IPS-18a (cell line): ENCODE measurements around the gene CPSF4.
A peak's percentile ranks its signal among the peaks of the same experiment; 100 is the strongest.
"Not testable (repeated sequence)": the region's sequence is repeated elsewhere in the genome, so short reads cannot be mapped to it uniquely, and the experiment has no call there.

Source experiments
- H3K27ac ChIP-seq: one replicate; pipeline ENCODE4 v1.5.1; 2013; ENCODE audit warnings: low read length
- H3K27me3 ChIP-seq: one replicate; pipeline ENCODE4 v1.6.1; 2013; ENCODE audit warnings: mild to moderate bottlenecking, low read length; ENCODE audit not compliant: control insufficient read depth, insufficient read depth
- H3K36me3 ChIP-seq: one replicate; pipeline ENCODE4 v1.6.1; 2013; ENCODE audit warnings: low read depth, low read length; ENCODE audit not compliant: control insufficient read depth
- H3K4me1 ChIP-seq: one replicate; pipeline ENCODE4 v1.6.1; 2013; ENCODE audit warnings: low read depth, low read length; ENCODE audit not compliant: control insufficient read depth
- H3K4me3 ChIP-seq: one replicate; pipeline ENCODE4 v1.5.1; 2013; ENCODE audit warnings: low read length
- H3K9ac ChIP-seq: one replicate; pipeline ENCODE4 v1.6.1; 2013; ENCODE audit warnings: mild to moderate bottlenecking, low read length, moderate library complexity
- H3K9me3 ChIP-seq: one replicate; pipeline ENCODE4 v1.6.1; 2013; ENCODE audit warnings: low read depth, low read length; ENCODE audit not compliant: control insufficient read depth

The CPSF4 gene

DNA sequence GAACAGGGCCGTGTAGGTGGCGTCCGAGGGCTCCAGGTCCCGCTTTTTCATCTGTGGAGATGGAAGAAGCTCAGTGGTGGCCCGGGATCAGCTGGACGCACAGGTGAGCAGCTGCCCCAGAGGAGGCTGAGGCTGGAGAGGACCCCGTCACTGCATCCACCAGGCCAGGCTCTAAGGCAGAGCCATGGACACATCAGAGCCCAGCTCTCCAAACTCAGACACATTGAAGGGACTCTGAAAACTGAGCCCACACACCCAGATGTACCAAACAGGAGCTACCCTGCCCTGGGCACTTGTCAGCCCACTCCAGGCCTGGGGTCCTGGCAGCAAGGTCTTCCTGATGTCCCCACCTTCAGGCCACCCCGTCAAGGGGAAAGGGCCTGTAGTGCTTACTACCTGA lies 9.0 kb upstream of the CPSF4 start:
- H3K36me3 ChIP-seq, result peaks cover 57% of the 10 kb centered on the region
- no peak overlapping the region for H3K27ac ChIP-seq
- H3K9me3 ChIP-seq, result no peaks in the 10 kb centered on the region
- no peak overlapping the region for H3K9ac ChIP-seq
- no peak overlapping the region for H3K4me3 ChIP-seq
- no peaks in the 10 kb centered on the region for H3K27me3 ChIP-seq
- H3K4me1 ChIP-seq, result no peaks in the 10 kb centered on the region

DNA sequence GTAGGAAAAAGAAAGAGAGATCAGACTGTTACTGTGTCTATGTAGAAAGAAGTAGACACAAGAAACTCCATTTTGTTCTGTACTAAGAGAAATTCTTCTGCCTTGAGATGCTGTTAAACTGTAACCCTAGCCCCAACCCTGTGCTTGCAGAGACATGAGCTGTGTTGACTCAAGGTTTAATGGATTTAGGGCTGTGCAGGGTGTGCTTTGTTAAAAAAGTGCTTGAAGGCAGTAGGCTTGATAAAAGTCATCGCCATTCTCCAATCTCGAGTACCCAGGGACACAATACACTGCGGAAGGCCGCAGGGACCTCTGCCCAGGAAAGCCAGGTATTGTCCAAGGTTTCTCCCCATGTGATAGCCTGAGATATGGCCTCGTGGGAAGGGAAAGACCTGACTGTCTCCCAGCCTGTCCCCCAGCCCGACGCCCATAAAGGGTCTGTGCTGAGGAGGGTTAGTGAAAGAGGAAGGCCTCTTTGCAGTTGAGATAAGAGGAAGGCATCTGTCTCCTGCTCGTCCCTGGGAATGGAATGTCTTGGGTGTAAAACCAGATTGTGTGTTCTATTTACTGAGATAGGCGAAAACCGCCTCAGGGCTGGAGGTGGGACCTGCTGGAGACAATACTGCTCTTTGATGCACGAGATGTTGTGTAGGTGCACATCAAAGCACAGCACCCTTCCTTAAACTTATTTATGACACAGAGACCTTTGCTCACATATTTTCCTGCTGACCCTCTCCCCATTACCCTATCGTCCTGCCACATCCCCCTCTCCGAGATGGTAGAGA lies 6.8 kb upstream of the CPSF4 start:
- not testable (repeated sequence) for H3K4me3 ChIP-seq, H3K27me3 ChIP-seq, H3K27ac ChIP-seq, H3K4me1 ChIP-seq, H3K9me3 ChIP-seq, H3K9ac ChIP-seq
- peaks cover 56% of the 10 kb centered on the region for H3K36me3 ChIP-seq

DNA sequence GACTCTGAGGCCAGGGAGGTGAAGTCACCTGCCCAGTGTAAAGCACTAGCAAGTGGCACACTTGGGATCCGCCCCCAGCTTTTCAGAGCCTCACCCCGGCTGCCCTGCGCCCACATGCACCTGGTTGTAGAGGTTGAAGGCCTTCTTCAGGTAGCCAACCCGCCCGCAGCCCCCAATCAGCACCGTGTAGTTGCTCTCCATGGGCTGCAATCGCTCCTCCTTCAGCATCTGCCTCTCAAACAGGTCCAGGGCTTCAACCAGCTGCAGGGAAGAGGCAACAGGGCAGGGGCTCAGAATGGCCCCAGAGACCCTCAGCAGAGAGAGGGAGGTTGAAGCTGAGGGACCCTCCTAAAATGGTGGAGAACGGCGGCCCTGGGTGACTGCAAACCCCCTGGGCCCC lies 5.6 kb upstream of the CPSF4 start:
- Histone ChIP-seq H3K27me3 (no peaks in the 10 kb centered on the region), H3K27ac (no peak overlapping the region), H3K4me1 (peaks cover 4% of the 10 kb centered on the region), H3K36me3 (peaks cover 56% of the 10 kb centered on the region), H3K4me3 (no peak overlapping the region), H3K9me3 (no peaks in the 10 kb centered on the region), H3K9ac (no peak overlapping the region)

DNA sequence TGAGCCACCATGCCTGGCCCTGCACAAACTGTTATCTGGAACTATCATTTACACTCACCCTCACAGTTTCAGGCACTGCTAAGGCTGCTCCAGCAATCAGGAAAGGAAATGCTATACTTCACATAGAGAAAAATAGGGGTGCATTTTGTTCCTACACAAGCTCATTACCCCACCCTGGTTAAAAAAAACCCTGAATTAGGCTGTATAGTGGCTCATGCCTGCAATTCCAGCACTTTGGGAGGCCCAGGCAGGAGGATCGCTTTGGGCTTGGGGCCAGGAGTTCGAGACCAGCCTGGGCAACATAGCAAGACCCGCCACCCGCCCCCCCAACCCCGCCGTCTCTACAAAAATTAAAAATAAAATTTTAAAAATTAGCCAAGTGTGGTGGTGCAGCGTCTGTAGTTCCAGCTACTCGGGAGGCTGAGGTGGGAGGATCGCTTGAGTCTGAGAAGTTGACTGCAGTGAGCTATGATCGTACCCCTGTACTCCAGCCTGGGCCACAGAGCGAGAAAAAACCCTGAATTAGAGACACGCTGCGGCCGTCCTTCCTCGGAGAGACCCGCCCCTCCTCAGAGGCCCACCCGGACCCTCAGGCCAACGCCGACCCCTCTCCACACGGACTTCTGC lies 684 bp upstream of the CPSF4 start:
- Histone ChIP-seq H3K36me3 (peaks cover 31% of the 10 kb centered on the region), H3K9me3 (no peaks in the 10 kb centered on the region), H3K9ac (peak overlapping the region; percentile 89), H3K4me1 (peaks cover 8% of the 10 kb centered on the region), H3K27me3 (no peaks in the 10 kb centered on the region), H3K27ac (no peak overlapping the region), H3K4me3 (peak overlapping the region; percentile 92)

DNA sequence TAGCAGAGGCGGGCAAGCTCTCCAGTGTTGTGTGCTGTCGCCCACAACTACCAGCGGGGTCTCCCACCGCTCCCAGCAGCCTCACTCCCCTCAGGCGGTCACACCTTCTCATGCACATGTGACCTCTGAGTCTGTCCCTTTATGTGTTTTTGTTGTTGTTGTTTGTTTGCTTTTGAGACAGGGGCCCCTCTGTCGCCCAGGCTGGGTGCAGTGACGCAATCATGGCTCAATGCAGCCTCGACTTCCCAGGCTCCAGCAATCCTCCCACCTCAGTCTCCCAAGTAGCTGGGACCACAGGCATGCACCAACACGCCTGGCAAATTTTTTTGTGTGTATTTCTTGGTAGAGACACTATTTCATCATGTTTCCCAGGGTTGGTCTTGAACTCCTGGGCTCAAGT lies 1.5 kb downstream of the CPSF4 start:
- H3K4me1 ChIP-seq, result peaks cover 8% of the 10 kb centered on the region
- no peaks in the 10 kb centered on the region for H3K27me3 ChIP-seq
- H3K27ac ChIP-seq, result no peak overlapping the region
- no peak overlapping the region for H3K9ac ChIP-seq
- H3K4me3 ChIP-seq, result peak overlapping the region; percentile 92
- no peaks in the 10 kb centered on the region for H3K9me3 ChIP-seq
- H3K36me3 ChIP-seq, result peaks cover 23% of the 10 kb centered on the region

DNA sequence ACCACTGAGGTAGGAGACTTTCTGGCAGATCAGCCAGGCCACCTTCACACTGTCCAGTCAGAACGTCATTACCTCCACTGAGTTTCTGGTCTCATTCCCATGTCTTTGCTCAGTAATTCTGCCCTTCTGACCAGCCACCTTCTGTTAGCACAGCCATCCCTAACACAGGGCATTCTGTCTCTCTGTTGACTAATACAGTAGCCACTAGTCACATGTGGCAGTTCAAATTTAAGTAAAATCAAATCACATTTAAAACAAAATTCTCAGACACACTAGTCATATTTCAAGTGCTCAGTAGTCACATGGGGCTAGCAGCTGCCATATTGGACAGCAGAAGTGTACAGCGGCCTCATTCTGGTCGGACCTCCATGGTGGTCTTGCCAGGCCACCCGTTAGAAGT lies 7.4 kb downstream of the CPSF4 start:
- no peak overlapping the region for H3K27ac ChIP-seq
- H3K4me1 ChIP-seq, result no peaks in the 10 kb centered on the region
- no peak overlapping the region for H3K4me3 ChIP-seq
- no peak overlapping the region for H3K9ac ChIP-seq
- H3K27me3 ChIP-seq, result no peaks in the 10 kb centered on the region
- H3K9me3 ChIP-seq, result no peaks in the 10 kb centered on the region
- peaks cover 69% of the 10 kb centered on the region for H3K36me3 ChIP-seq

DNA sequence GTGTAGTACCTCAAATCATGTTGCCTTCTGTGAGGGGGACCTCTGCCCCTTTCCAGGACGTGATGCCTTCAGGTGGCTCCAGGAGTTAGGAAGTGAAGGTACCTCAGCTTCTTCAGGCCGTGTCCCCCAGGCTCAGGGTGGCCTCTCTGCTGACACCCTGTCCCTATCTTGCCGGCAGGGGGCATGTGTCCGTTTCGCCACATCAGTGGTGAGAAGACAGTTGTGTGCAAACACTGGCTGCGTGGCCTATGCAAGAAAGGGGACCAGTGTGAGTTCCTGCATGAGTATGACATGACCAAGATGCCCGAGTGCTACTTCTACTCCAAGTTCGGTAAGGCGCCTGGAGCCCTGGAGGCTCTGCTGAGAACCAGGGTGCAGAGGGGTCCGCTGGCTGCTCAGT lies 9.2 kb downstream of the CPSF4 start:
- Histone ChIP-seq H3K4me3 (no peak overlapping the region), H3K27ac (no peak overlapping the region), H3K9me3 (no peaks in the 10 kb centered on the region), H3K36me3 (peaks cover 74% of the 10 kb centered on the region), H3K9ac (no peak overlapping the region), H3K4me1 (no peaks in the 10 kb centered on the region), H3K27me3 (no peaks in the 10 kb centered on the region)

DNA sequence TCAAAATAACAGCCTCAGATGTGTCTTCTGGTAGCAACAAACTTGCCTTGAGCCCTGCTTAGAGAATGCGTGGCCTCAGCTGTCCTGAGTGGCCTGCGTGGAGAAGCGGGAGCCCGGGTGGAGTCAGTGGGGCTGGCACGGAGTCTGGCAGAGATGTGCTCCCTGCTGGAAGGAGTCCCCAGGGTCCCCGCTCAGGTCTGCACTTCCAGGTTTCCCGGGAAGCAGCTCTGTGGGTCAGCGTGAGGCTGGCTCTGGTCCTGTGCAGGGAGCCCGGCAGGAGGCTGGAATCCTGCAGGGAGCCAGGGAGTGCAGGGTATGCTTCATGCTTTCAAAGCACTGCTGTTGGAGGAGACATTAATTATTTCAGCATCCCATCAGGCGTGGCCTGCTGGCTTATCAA lies 10.1 kb downstream of the CPSF4 start:
- Histone ChIP-seq H3K27ac (no peak overlapping the region), H3K4me1 (no peaks in the 10 kb centered on the region), H3K4me3 (no peak overlapping the region), H3K27me3 (no peaks in the 10 kb centered on the region), H3K36me3 (peaks cover 78% of the 10 kb centered on the region), H3K9ac (no peak overlapping the region), H3K9me3 (no peaks in the 10 kb centered on the region)

DNA sequence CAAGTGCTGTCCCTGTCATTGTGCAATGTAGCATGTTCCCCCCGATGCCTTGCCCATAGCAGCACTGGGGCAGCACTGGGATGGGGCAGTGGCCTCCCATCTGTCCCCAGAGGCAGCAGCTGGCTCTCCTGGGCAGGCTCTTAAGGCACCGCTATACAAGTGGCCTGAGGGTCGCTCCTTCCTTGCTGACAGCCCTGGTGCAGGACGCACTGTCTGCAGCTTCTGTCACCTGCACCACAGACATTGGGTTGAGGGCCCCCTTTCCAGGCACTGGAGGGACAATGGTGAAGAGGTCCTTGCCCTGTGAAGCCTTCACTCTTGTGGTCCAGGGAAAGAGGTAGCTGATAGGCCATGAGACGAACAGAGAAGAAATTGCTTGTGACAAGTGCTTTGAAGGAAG lies 10.6 kb downstream of the CPSF4 start:
- Histone ChIP-seq H3K4me3 (no peak overlapping the region), H3K36me3 (peaks cover 82% of the 10 kb centered on the region)

DNA sequence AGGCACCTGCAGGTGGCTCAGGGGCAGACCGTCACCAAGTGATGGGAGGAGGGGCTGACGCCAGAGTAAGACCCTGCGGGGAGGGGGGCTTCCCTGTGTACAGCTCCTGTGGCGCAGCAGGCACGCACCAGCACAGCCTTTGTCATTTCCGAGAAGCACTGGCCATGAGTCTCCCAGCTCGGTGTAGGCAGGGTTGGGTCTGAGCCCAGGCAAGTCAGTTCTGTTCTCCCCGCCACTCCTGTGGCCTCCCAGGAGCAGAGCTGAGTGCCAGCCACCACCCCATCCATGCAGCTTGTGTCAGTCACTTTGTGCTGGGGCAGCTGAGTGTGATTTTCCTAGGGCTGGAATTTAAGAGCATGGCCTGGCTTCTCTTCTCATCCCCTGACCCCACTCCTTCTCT lies 13.2 kb downstream of the CPSF4 start:
- Histone ChIP-seq H3K9me3 (no peaks in the 10 kb centered on the region), H3K36me3 (peaks cover 79% of the 10 kb centered on the region), H3K4me3 (no peak overlapping the region), H3K27ac (no peak overlapping the region), H3K9ac (no peak overlapping the region), H3K27me3 (no peaks in the 10 kb centered on the region), H3K4me1 (no peaks in the 10 kb centered on the region)

More for the DNA sequence above, 10.6 kb downstream of the CPSF4 start:
- Histone ChIP-seq H3K9ac (no peak overlapping the region), H3K4me1 (no peaks in the 10 kb centered on the region), H3K9me3 (no peaks in the 10 kb centered on the region), H3K27me3 (no peaks in the 10 kb centered on the region), H3K27ac (no peak overlapping the region)

DNA sequence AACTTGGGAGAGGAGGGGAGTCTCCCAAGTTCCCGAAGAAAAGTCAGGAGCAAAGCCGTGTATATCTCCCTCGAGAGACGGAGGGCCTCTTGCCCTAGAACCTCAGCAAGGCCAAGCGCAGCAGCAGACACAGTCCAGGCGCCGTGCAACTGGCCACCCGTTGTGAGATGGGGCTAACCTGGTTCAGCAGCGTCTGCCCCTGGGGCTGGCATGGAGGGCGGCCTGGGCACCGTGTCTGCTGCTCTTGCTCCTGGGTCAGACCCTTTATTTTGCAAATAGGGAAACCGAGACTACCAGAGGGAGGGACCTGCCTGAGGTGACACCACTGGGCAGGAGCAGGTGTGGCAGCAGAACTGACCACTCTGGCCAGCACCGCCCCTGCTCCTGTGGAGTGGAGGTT lies 13.8 kb downstream of the CPSF4 start:
- no peaks in the 10 kb centered on the region for H3K9me3 ChIP-seq
- peaks cover 79% of the 10 kb centered on the region for H3K36me3 ChIP-seq
- H3K4me1 ChIP-seq, result no peaks in the 10 kb centered on the region
- H3K27me3 ChIP-seq, result no peaks in the 10 kb centered on the region
- H3K4me3 ChIP-seq, result no peak overlapping the region
- no peak overlapping the region for H3K9ac ChIP-seq
- H3K27ac ChIP-seq, result no peak overlapping the region

DNA sequence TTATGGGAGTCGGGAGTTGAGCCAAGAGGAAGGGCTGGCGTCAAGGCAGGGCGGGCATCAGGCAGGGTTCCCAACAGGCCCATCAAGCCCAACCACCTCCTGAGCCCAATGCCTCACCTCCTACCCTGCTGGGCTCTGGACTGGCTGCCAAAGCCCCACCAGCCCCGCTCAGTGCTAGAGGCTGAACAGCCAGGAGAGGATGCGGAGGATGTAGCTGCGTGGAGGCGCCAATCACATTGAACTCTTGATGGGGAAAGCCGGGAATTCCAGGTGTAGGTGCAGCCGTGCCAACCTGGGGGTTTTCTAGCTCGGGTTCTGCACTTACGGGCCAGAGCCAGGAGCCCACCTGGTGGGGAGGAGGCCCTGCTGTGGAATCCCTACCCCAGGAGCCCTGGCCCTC lies 14.4 kb downstream of the CPSF4 start:
- H3K9ac ChIP-seq, result no peak overlapping the region
- no peaks in the 10 kb centered on the region for H3K27me3 ChIP-seq
- H3K9me3 ChIP-seq, result no peaks in the 10 kb centered on the region
- peaks cover 80% of the 10 kb centered on the region for H3K36me3 ChIP-seq
- no peaks in the 10 kb centered on the region for H3K4me1 ChIP-seq
- no peak overlapping the region for H3K4me3 ChIP-seq
- H3K27ac ChIP-seq, result no peak overlapping the region
